ENCODE data around the gene SLC38A11.

The SLC38A11 gene

DNA sequence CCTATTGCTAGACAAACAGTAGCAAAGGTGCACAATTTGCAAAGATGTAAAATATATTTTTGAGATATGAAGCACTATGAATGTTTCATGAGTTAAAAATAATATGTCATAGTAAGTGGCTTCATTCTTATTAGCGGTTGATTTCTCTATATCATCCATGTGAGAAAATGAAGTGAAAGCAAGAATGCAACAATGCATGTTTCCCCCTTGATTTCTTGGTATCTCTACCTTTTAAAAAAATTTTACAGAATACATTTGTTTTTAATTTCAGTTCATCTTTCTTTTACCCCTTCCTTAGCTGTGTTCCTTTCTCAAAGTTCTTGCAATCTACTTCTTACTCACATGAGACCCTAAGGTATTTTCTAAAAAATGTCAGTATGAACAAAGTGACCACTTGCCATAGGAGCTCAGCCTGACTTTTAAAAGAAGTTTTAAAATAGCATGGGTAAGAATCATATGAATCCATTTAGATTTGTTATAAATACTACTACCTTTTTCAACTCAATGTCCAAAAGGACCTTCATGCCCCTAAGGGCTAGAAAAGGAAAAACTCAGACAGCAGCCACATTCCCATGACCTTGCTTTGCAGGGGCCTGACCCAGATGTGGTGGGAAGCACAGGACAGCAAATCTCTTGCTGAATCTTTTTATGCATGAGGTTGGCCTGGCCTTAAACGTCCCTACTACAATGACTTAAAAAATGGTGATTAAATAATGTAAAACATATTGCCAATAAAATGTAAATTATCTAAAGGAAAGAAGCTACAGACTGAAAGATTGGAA lies 14.8 kb upstream of the SLC38A11 start:
- DNase-seq (ENCODE audit: low spot score) = no peak

DNA sequence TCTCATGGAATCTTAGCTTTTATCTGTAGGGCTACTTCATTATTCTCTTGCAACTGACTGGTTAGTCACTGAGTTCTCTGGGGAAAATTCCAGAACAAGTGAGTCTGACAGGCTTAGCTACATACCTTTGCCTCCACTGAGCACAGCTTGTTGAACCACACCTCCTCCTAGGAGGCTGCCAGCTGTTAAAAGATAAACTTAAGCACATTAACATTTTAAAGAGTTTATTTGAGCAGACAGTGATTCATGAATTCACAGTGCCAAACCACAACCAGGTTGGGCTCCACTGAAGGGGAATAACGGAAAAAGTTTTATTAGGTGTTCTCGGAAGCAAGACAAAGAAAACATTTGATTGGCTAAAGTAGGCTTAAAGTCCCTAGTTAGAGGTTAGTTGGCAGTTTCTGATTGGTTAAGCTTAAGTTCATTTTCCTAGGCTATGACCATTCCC lies 12.5 kb upstream of the SLC38A11 start:
- no peak for DNase-seq (ENCODE audit: low spot score)

DNA sequence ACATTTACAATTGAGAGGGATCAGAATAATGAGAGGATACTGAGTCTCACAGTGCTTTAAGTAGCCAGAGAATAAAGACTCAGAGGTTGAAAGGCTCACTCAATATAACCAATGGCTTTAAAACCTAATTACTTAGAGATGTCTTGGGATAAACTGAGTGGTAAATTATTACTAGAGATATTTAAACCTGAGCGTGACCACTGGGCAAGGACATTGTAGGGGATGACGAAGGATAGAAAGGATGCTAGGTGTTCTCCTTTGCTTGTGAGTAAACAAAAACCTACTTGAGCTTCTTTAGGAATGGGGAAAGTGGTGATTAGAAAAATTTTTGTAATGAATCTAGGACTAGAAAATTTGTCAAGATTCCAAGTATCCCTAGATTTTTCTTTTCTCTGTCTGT lies 12.0 kb upstream of the SLC38A11 start:
- DNase-seq (ENCODE audit: low spot score) = no peak

DNA sequence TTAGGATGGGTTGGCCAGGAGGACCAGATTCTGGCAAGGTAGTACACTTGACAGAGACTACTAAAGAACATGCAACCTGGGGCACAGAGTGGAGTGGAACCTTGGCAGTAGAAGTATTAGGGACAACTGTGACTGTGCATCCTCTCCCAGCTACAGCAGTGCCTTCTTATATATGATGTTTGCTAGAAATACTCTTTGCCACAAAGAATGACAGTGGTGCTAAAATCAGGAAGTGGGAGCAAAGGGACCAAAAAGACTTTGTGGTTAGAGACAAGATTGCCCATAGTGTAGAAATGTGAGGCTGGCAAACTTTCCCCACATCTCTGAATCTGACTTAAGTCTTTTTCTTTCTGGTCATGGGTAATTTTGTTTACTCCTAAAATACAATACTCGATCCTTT lies 9.4 kb upstream of the SLC38A11 start:
- DNase-seq (ENCODE audit: low spot score) = no peak

DNA sequence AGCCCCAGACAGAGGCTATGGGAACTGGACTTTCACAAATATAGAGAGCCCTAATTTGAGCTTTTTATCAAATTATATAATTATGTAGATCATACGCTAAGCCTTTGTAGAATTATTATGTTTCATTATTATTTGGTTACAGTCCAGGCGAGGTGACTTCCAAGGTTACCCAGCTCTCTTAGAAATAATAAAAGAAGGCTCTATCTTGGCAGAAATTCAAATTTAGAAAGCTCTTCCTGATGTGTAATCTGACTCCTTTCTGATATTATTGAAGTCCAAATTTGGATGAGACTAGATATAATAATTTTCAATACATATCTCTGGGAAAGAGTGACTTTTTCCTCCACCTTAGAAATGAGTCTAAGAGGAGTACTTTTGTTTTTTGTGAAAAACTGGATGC lies 4.8 kb upstream of the SLC38A11 start:
- no peak for DNase-seq (ENCODE audit: low spot score)

DNA sequence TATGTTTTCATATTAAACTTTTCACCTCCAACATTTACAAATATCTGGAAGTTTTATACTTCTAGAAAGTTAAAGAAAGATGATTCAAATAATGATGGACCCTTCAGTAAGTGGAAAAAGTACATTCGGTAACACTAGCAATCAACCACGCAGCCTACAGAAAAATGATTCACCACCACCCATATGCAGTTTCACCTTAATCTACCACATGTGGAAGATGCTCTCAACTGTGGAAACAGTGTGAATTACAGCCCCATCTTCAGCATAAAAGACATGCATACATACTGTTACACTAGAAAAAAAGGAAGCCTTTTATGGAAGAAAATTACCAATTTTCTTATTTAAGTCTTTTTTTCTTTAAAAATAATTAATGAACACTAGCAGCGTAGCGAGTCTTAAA lies 1.1 kb downstream of the SLC38A11 start:
- no peak for DNase-seq (ENCODE audit: low spot score)

DNA sequence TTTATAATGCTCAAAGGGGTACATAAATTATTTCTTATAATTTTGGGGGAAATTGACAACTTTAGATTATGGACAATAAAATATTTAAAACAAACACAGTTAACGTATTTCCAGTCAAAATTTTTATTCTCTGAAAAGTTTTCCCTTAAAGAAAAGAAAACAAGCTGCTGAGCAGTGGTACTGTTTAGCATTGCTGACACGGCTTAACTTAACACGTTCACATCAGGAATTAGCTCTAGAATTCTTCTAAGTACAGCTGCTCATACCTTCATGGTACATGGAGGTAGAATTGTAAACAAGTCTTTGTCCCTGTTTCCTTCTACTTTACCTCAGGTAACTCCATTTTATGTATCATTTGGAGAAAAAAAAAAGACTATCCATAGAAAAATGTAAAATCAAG lies 2.0 kb downstream of the SLC38A11 start:
- DNase-seq (ENCODE audit: low spot score) = no peak

DNA sequence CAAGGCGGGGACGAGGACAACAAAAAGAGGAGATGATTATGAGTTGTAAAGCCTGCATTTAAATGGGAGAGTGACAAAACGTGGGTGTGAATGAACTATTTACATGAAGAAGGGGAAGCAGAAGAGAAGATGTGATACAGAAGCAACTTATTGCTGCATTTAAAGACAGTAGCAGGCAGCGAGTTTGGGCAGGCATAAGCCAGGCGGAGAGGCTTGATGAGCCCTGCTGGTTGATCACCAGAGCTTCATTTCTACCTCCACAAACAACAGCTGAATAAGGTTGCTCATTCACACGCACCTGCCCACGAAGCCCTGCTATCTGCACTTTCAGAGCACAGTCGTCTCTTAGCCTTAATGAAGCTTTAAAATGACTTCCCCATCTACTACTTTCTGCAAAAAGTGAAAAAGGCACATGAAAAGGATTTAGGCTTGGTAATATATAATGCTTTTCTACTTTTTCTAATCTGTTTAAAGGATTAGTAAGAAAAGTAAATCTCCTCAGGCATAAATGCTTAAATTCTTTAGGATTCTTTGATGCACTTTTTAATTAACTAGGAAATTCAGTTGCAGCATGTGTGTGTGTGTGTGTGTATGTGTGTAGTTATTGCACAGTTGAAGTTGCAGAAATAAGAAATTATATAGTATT lies 3.1 kb downstream of the SLC38A11 start:
- peak; percentile 30 for DNase-seq (ENCODE audit: low spot score)

DNA sequence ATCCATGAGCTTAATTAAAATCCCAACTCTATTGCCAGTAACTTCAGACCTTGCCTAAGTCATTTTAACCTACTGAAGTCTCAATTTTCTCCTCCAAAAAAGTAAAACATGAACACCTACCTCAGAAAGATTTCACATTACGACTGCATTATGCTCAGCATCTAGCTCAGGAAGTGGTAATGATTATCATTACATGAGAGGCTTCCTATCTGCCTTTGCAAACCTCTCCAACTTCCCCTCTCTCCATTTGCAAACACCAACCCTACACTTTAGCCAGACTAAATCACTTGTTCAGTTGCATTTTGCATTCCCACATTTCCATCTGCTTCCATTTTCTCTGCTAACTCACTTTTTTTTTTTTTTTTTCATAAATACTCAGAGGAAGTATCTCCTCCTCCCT lies 6.8 kb downstream of the SLC38A11 start:
- no peak for DNase-seq (ENCODE audit: low spot score)

DNA sequence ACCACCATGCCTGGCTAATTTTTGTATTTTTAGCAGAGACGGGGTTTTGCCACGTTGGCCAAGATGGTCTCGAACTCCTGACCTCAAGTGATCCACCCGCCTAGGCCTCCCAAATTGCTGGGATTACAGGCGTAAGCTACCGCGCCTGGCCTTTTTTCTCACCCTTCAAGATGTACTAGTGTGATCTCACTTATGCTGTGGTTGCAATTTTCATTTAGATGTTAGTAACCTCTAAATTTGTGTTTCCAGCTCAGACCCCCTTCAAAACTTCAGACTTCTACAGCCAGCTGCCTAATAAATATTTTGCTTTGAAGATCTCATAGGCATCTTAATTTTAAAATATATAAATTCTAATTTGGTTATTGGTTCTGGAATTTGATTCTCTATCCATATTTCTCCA lies 8.0 kb downstream of the SLC38A11 start:
- DNase-seq (ENCODE audit: low spot score) = no peak

DNA sequence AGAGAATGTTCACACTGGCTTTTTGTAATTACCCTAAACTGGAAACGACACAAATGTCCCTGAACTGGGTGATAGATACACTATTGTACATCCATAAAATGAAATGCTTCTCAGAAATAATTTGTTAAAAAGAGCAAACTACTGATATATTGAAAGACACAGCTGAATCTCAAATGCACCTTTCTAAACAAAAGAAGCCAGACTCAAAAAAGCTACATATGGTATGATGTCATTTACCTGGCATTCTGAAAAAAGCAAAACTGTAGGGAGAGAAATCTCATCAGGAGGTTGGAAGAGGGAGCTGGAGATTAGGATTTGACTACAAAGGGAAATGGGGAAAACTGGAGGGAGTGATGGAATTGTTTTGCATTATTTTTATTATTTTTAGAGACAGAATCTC lies 12.0 kb downstream of the SLC38A11 start:
- DNase-seq (ENCODE audit: low spot score) = no peak

DNA sequence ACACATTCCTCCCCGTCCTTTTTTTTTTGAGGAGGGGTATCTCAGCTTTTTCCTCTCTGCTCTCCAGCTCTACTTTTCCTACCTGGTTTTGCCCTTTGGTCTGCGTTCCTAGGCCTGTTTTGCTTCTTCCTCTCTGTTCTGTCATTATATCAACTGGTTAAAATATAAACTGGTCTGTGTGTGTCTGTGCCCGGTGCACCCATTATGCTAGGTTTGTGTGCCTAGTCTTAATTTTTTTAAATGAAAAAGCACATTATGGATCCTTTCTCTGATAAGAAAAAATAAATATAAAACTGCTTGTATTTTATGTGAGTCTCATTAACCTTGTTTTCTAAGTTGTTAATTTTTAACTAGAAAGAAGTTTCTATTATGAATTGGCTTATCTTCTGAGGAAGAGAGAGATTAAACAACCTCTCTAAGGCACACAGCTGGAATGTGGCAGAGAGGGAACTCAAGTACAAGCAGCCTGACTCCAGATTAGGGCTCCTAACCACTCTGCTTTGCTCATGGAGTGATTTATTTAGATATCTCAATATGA lies 17.4 kb downstream of the SLC38A11 start:
- DNase-seq (ENCODE audit: low spot score) = no peak

DNA sequence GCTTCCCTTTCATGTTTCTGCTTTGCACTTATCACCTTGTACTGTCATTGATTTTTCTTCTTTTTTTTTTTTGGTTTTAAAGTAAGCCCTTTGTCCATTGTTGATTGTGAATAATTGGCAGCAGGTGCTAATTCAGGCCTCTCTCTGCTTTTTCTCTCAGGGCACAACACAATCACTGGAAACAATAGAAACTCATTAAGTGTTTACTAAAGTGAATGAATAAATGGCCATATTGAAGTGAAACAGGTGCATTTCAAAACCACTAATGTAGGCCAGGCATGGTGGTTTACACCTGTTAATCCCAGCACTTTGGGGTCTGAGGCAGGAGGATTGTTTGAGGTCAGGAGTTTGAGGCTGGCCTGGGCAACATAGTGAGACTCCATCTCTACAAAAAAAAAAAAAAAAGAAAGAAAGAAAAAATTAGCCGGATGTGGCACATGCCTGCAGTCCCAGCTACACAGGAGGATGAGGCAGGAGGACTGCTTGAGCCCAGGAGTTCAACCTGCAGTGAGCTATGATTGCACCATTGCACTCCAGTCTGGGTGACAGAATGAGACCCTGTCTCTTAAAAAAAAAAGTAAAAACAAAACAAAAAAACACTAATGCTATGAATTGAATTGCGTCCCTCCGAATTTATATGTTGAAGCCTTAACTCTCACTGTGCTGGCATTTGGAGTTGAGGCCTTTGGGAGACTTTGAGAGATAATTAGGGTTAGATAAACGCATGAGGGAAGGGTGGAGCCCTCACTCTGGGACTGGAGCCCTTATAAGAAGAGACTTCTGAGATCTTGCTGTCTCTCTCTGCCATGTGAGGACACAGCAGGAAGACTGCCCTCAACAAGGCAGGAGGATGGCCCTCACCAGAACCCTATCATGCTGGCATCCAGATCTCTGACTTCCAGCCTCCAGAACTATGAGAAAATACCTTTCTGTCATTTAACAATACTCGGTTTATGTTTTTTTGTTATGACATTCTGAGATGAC lies 19.9 kb downstream of the SLC38A11 start:
- no peak for DNase-seq (ENCODE audit: low spot score)

DNA sequence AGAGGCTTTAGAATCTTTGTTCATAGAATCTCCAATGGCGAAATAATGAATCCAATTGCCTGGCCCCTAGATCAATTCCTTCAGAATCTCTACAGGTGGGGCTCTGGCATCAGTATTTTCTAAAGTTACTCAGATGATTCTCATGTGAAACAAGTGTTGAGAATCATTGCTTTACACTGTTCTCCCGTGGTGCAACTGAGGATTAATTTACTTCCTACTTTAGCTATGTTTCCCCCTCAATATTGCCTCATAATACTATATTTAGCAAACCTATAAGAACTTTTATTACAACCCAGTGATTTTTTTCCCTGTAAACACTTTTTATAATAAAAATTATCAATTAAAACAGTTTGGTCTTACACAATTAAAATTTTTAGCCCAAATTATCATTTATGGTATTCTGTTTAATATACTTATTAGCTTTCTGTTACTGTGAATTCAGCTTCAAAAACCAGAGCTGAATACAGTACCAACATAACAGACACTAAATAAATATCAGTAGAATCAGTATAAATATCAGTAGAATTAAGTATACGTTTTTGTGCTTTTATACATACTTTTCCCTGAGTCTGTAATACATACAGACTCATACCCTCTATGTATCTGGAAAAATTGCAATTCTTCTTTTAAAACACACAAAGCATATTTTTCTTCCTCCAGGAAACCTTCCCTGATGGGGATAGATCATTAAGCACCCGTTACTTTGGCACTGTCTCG lies 20.8 kb downstream of the SLC38A11 start:
- no peak for DNase-seq (ENCODE audit: low spot score)

DNA sequence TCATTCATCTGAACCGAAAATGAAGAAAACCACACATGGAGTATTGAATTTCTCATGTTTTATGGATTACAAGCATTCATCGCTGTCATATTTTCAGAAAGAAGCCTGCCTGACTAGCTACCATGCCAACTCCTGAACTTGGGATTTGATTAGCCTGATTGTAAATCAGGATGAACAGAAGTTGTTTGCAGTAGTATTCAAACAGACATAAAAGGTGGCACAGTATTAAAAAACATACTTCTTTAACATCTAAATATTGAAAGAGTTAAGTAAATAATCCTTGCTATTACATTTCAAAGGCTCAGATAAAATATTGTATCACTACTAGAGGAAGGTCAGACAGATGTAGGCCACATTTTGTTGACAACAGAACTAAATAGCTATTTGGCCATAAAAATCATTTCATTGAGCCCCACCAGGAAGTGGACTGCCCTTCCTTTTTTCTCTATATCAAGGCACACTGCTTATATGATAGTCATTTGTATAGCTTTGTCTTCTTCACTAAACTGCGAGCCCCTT lies 21.6 kb downstream of the SLC38A11 start:
- no peak for DNase-seq (ENCODE audit: low spot score)

DNA sequence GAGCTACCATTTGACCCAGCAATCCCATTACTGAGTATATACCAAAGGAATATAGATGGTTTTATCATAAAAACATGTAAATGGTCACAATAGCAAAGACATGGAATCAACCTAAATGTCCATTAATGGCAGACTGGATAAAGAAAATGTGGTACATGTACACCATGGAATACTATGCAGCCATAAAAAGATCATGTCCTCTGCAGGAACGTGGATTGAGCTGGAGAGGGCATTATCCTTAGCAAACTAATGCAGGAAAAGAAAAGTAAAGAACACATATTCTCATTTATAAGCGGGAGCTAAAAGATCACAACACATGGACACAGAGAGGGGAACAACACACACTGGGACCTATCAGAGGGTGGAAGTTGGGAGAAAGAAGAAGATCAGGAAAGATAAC lies 22.9 kb downstream of the SLC38A11 start:
- DNase-seq (ENCODE audit: low spot score) = no peak

DNA sequence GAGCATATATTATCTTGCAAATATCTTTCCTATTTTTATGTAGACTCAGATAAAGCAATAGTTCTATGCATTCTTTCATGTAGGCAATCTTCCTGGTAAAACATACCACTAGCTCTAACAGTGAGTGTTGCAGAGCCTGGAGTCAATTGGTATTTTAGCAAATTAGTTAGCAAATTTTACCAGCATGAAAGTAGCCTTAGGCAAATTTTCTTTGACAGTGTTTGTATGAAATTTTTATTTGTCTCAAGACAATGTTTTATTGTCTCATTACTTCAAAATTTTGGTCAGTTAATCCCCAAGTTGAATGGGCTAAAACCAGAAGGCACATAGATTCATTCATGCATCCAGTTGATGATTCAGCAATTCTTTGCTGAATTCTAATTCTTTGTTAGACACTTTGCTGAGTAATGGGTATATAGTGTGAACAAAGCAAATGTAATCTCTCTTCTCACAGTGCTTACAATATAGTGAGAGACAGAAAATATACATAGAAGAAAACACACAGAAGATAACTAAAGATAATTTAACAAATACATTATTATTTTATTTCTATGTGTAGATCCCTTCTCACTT lies 27.1 kb downstream of the SLC38A11 start:
- no peak for DNase-seq (ENCODE audit: low spot score)

DNA sequence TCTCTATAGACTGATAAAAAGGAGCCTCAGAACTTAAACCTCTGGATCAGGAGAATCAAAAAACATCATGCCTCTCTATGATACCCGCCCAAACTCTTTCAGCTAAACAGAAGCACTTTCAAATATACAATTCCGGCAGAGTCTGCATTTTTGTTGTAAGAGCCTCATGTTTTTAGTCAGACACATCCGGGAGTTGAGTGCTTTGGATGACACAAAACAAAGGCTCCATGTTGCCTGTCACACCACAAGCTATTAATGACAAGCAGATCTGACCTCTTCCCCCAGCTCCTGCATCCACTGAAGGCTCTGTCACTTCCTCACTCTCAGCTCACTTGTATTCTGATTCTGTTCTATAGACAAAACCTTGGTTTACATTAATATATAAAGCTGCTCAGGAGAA lies 33.2 kb downstream of the SLC38A11 start:
- DNase-seq (ENCODE audit: low spot score) = no peak

DNA sequence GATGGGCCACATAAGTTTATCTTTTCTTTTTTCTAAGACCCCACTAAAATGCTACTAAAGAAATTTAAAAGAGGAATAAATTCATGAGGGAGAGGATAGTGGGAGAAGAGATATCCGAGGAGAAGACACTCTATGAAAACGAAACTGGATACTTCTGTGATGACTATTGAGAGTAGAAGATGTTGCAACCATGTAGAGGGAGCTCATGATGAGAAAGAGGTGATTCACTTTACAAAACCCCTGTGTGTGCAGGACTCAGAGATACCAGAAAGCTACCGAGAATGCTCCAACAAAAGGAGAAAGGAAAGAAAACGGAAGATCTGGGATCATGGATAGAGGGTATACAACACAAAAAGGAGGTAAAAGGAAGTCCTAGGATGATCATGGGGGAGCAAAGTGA lies 34.9 kb downstream of the SLC38A11 start:
- DNase-seq (ENCODE audit: low spot score) = no peak

DNA sequence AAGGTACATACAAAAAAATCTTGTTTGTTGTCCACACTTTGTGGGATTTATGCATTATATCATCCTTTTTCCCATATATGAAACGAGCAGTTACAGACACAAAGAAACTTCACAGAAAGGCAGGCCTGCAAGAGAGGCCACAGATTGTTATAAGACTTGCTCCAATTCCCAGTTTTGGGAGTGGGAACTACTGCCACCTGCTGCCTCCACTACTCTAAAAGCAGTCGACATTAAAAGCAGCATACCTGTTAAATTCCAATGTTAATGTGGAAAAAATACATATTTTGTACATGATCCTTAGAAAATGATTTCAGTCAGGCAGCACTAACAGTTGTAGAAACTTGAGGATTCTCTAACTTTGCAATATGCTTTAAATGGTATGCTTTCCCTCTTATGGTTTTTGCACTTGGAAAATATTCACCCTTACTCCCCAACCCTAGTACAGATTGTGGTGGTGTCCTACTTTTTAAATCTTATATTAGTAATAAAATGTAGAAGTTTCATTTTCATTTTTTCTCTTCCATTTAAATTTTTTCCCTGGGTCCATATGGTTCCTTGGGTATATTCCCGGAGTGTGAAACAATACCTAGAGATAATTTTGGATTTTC lies 37.9 kb downstream of the SLC38A11 start:
- peak; percentile 43 for DNase-seq (ENCODE audit: low spot score)

DNA sequence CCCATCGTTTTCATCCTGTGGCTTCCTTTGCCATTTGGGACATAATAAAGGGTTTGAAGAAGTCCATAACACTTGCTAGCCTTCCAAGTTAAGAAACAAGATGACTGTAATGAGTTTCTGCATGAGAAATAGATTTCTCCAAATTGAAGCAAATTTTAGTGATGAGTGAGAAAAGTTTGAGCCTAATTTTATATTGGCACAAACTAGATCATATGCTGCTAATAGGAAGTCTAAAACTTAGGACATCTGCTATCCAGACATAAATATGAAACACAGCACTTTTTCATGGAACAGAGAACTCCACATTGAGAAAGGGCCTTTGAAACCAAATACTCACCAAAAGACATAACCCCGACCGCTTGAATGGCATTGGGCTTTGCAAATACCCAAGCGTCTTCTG lies 39.8 kb downstream of the SLC38A11 start:
- DNase-seq (ENCODE audit: low spot score) = no peak
